Lung (tissue), 12 donors: ENCODE data around the gene TBC1D22B. TPM values are rescaled to one million over a fixed set of nuclear protein-coding genes. Genes with fewer than 3 reads are reported as not detected.
"Not testable (repeated sequence)": the region's sequence is repeated elsewhere in the genome, so short reads cannot be mapped to it uniquely, and the experiment has no call there.

ENCODE experiments used
- ATAC-seq: fragments of 200-7000 bp; cut with Tn5 transposase; one replicate; pipeline ENCODE4 v1.9.1; 2020; ENCODE audit warnings: moderate number of reproducible peaks; ENCODE audit not compliant: insufficient read depth, low FRiP score
- DNase-seq, 3 donors: peaks; one replicate each; pipeline ENCODE4 v3.0.0-alpha.2; 2013 to 2017
- H3K27ac ChIP-seq, 2 donors: one replicate each; pipeline ENCODE4 v1.5.1; 2013; ENCODE audit warnings: mild to moderate bottlenecking in 2 of 2, moderate library complexity in 2 of 2, control low read depth in 1 of 2, inconsistent platforms in 1 of 2, low read depth in 1 of 2, low read length in 1 of 2
- H3K27me3 ChIP-seq, 3 donors: one replicate each; pipeline ENCODE4 v1.5.1; 2013; ENCODE audit warnings: low read length in 2 of 3; ENCODE audit not compliant: control insufficient read depth in 3 of 3, insufficient read depth in 3 of 3
- H3K36me3 ChIP-seq, 4 donors: one replicate each; pipeline ENCODE4 v1.5.1; 2013; ENCODE audit warnings: low read length in 4 of 4, mild to moderate bottlenecking in 1 of 4, moderate library complexity in 1 of 4; ENCODE audit not compliant: control insufficient read depth in 4 of 4, insufficient read depth in 4 of 4
- H3K4me1 ChIP-seq, 5 donors: one replicate each; pipeline ENCODE4 v1.5.1; 2013; ENCODE audit warnings: low read length in 5 of 5, mild to moderate bottlenecking in 2 of 5, moderate library complexity in 1 of 5; ENCODE audit not compliant: control insufficient read depth in 5 of 5, insufficient read depth in 5 of 5
- H3K4me3 ChIP-seq: one replicate; pipeline ENCODE4 v1.5.1; 2013; ENCODE audit warnings: mild to moderate bottlenecking, control low read depth, moderate library complexity
- H3K9ac ChIP-seq, 2 donors: one replicate each; pipeline ENCODE4 v1.5.1; 2013; ENCODE audit warnings: low read length in 2 of 2, control low read depth in 1 of 2; ENCODE audit not compliant: insufficient read depth in 1 of 2
- H3K9me3 ChIP-seq, 4 donors: one replicate each; pipeline ENCODE4 v1.5.1; 2013; ENCODE audit warnings: low read length in 3 of 4, mild to moderate bottlenecking in 1 of 4, moderate library complexity in 1 of 4; ENCODE audit not compliant: control insufficient read depth in 4 of 4, insufficient read depth in 3 of 4
- CTCF ChIP-seq: IDR thresholded peaks from 2 replicates; pipeline ENCODE4 v1.5.1; 2012; ENCODE audit warnings: mild to moderate bottlenecking; ENCODE audit errors: control extremely low read depth, extremely low read depth
- WGBS, 2 donors: extraction: QIAGEN DNeasy Blood & Tissue Kit; methylation state at CpG; one replicate each; pipeline ENCODE4 v1.1.7; 2013; 5-methylcytosine and 5-hydroxymethylcytosine counted together
- polyA plus RNA-seq, 2 donors: library from polyadenylated mRNA; stranded (reverse); fragments of 200-250 nt; gene quantifications; one replicate each; pipeline ENCODE4 v1.2.1, GENCODE V29; 2013
- total RNA-seq, 2 donors: library from RNA; depleted of rRNA in 1 of 2; stranded (reverse); fragments of >200 nt in 1 of 2; gene quantifications; one replicate each; pipeline ENCODE4 v1.2.1, GENCODE V29; 2014 to 2021
- donor health status: control.
- donor health status: control.
- donor health status: Bipolar disorder and iron deficiency.
- donor health status: healthy.
- donor health status: DM: yes; HTN: yes; CAD: no.

TBC1D22B gene
- total and polyA plus RNA-seq, 4 donors: 6.8 to 9.7 (median 8.8) TPM

- no peak overlapping the region for H3K4me3 ChIP-seq
- no peak overlapping the region for H3K9ac ChIP-seq
- no peaks in the 10 kb centered on the region for H3K36me3 ChIP-seq
- no peak overlapping the region for H3K27ac ChIP-seq
- WGBS, 2 donors: 88 to 92% methylated on average over 3 of the region's 3 CpGs
- peaks cover 0 to 6% (median 0%) of the 10 kb centered on the region in 5 donors for H3K4me1 ChIP-seq
- no peak for TF ChIP-seq CTCF
- no peaks in the 10 kb centered on the region for H3K9me3 ChIP-seq
- ATAC-seq (no peak), DNase-seq (no peak)
- H3K27me3 ChIP-seq: no peaks in the 10 kb centered on the region
Measured at GRCh38 chr6:37343248-37343647, 85.7 kb downstream of the TBC1D22B start.

- no peak overlapping the region for H3K4me3 ChIP-seq
- H3K27me3 ChIP-seq: no peaks in the 10 kb centered on the region
- no peaks in the 10 kb centered on the region for H3K9me3 ChIP-seq
- H3K27ac ChIP-seq: no peak overlapping the region
- WGBS, 2 donors: 88 to 91% methylated on average over 3 of the region's 3 CpGs
- peaks cover 0 to 6% (median 0%) of the 10 kb centered on the region in 5 donors for H3K4me1 ChIP-seq
- TF ChIP-seq CTCF: no peak
- DNase-seq (no peak), ATAC-seq (no peak)
- no peaks in the 10 kb centered on the region for H3K36me3 ChIP-seq
- no peak overlapping the region for H3K9ac ChIP-seq
Measured at GRCh38 chr6:37344308-37344707, 86.7 kb downstream of the TBC1D22B start.

GRCh38 chr6:37345804-37346203, 88.2 kb downstream of the TBC1D22B start:
- ATAC-seq: not testable (repeated sequence)
- 66 to 68% methylated on average over 3 of the region's 3 CpGs for WGBS, 2 donors

GRCh38 chr6:37347177-37347576, 89.6 kb downstream of the TBC1D22B start:
- H3K27me3 ChIP-seq: no peaks in the 10 kb centered on the region
- WGBS, 2 donors: 94% methylated on average over 3 of the region's 3 CpGs
- H3K27ac ChIP-seq: no peak overlapping the region
- H3K36me3 ChIP-seq: no peaks in the 10 kb centered on the region
- ATAC-seq (no peak), DNase-seq (no peak)
- TF ChIP-seq CTCF: no peak
- no peak overlapping the region for H3K9ac ChIP-seq
- no peaks in the 10 kb centered on the region for H3K9me3 ChIP-seq
- H3K4me1 ChIP-seq: no peaks in the 10 kb centered on the region
- no peak overlapping the region for H3K4me3 ChIP-seq

More at GRCh38 chr6:37345804-37346203, 88.2 kb downstream of the TBC1D22B start:
- H3K9ac ChIP-seq, DNase-seq, H3K27me3 ChIP-seq, H3K36me3 ChIP-seq, H3K4me3 ChIP-seq, H3K9me3 ChIP-seq, H3K4me1 ChIP-seq, H3K27ac ChIP-seq: not testable (repeated sequence)
